Hypothalamus (tissue), 51 donors: ENCODE measurements around the gene RGS2.

Experiments
- DNase-seq, 51 donors: peaks; one replicate each; lab custom pipeline; 2025; lab: John Stamatoyannopoulos, UW

Gene RGS2, protein sequence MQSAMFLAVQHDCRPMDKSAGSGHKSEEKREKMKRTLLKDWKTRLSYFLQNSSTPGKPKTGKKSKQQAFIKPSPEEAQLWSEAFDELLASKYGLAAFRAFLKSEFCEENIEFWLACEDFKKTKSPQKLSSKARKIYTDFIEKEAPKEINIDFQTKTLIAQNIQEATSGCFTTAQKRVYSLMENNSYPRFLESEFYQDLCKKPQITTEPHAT

DNA sequence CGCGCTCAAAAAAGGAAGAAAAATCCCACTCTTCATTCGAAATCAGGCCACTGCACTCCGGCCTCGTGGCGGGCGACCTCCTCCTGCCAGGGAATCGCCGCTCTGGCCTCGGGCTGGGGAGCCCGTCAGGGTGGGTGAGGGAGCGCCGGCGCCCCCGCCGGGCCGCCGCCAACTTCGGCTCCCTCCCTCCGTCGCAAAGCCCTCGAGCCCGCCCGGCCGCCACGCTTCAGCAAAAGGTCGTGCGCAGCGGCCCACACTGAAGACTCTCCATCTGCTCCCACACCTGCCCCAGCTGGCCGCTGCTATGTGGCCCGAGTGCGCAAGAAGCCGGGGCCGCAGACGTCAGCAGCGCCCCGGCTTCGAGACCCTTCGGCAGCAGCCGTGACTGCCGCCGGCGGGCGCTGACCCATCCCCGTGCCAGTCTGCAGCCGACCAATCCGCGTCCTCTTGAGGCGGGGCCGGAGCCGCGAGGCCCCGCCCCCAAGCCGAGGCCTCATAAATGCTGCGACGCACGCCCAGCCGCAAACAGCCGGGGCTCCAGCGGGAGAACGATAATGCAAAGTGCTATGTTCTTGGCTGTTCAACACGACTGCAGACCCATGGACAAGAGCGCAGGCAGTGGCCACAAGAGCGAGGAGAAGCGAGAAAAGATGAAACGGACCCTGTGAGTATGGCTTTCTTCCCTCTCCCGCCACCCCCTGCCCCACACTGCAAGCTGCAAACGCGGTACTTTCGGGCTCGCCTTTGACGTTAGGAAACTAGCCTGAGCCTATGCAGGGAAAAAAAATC lies at the start of gene RGS2:
RGS2 (plus strand) TSS at position 522 of the 789 bp plus-strand sequence; CDS start at position 555, 33 bp downstream.
- peak; percentile 45 to 97 (median 91) for DNase-seq

DNA sequence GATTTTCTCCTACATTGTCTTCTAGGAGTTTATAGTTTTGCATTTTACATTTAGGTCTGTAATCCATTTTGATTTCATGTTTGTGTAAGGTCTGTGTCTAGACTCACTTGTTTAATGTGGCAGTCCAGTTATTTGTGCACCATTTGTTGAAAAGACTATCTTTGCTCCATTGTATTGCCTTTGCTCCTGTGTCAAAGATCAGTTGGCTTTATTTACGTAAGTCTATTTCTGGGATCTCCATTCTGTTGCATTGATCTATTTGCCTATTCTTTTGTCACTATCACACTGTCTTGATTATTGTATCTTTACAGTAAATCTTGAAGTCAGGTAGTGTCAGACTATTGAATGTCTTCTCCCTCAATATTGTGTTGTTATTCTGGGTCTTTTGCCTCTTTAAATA lies 49.7 kb upstream of the RGS2 start:
- no peak for DNase-seq

DNA sequence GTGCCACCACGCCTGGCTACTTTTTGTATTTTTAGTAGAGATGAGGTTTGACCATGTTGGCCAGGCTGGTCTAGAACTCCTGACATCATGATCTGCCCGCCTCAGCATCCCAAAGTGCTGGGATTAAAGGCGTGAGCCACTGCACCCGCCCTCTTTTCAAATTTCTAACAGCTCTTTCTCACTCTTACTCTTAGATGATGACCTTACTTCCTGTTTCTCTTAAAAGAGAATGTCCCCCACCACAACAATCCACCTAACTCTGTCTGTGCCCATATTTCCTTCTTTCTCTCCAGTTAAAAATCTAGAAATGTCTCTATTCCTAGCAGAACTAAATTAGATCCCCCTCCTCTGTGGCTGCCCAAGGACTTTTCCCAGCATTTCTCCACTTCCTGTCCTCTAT lies 46.6 kb upstream of the RGS2 start:
- no peak for DNase-seq

DNA sequence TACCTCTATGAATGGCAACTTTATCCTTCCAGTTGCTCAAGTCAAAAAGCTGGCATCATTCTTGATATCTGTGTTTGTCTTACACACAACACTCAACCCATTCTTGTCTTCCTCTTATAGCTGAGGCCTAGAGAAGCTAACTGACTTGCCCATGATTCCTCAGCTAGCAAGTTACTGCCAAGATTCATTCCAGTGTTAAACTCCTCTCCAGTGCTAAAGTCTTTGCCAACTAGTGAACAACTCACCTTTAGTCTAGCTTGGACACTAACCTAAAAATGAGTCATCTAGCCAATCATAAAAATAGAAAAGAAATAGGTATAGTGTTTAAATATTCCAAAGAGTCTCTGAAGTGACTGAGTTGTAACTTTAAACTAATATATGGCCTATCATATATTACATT lies 45.6 kb upstream of the RGS2 start:
- no peak for DNase-seq

DNA sequence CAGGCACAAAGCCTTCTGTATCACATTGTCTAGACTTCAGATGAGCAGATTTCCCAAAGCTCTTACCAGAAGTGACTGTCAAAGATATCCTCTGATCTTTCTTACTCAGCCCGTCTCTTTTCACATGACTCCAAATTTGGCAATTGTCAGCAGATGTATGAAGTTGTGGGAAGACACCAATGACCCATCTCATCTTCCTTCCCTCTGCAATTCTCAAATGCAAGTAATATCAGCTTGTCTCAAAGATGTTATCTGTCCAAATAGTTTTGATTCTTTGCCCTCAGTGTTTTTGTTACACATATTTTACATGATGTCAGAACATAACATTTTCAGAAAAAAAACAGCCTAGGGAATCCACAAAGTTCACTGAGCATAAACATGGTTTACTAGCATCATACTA lies 45.1 kb upstream of the RGS2 start:
- DNase-seq, result no peak

DNA sequence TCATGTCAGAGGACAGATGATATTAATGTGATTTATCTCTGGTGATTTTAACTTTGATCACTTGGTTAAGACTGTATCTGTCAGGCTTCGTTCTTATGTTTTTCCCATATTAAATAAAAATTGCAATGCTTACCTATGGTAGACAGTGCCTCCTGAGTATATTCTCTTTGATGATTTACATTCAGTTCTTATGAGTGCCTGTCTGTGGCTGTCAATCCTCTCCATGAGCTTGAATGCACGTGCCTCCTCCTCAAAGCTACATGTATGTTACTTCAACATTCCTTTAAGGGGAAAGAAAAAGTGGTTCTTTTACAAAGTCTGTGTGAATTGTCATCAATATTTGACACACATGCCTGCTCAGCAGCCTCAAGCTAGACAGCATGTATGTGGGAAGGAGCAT lies 44.2 kb upstream of the RGS2 start:
- DNase-seq, result no peak

DNA sequence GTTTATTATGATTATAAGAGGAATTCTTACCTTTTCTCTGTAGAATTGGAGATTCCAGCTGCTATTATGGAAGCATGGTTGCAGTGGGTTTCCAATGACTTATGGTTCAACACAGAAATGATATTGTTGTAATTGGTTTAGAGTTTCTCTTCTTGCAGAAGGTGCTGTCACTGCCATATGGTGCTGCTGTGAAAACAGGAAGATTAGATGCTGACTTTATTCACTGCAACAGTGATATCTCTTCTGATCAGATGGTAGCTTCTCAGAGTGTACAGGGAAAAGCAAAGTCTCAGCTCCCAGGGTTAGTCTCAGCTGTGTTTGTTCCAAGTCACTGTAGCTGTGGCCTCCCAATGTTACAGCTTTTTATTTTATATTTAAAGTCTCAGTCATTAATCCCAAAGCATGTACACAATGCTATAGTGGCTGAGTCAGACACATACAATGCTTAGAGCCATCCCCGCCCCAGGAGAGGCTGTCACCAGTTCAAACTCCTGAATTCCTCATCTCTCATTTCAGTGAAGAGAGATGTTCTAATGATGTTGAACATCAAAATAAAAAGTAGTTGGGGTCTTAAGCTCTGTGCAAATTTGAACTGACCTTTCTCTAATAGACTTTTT lies 42.7 kb upstream of the RGS2 start:
- DNase-seq, result no peak

DNA sequence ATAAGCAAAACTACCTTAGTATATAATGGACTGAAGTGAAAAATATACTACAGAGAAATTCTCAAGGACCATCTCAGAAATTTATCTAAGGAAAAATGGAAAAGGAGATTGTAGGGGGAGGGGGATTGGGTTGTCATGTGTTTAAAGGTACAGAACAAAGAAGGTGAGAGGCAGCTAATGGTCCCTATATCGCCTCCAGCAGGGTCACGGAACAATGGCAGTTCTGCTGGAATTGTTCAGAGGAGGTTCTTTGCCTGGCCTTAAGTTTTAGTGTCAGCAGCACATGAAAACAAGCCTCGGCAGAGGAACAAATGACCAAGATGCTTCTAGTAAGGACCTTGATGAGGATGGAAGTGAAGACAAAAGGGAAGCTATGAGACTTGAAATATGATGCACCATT lies 42.0 kb upstream of the RGS2 start:
- DNase-seq, result no peak

DNA sequence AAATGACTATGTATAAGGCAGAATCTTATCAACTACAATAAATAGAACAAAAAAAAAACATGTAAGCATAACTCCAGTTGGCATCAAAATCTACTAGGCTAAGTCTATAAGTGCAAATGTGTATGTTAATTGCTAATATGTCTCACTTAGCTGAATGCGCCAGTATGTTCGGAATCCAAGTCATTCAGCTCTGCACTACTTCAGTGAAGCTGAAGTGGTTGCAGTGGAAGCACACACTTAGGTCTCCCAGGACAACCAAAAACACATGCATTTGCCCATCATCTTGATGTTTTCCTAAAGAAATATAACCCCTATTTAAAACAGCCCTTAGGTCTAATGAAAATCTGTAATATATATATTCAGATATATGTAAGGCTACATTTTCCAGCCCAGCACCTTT lies 41.0 kb upstream of the RGS2 start:
- DNase-seq, result no peak

DNA sequence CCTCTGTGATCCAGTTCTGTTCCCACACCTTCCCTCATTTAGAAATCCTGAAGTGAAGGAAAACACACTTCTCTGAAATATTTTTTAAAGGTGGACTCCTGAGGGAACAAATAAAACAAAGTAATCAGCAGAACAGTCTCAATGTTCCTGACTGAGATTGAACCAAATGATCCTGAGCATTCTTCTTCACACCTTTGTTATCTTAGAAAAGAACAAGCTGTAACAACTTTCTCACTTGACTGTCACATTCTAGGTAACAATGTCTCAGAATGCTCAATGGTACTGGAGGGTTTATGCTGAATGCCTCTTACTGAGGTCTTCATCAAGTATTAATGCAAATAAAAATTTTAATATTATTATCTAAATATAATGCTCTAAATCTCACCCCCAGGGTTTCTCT lies 40.4 kb upstream of the RGS2 start:
- no peak for DNase-seq

DNA sequence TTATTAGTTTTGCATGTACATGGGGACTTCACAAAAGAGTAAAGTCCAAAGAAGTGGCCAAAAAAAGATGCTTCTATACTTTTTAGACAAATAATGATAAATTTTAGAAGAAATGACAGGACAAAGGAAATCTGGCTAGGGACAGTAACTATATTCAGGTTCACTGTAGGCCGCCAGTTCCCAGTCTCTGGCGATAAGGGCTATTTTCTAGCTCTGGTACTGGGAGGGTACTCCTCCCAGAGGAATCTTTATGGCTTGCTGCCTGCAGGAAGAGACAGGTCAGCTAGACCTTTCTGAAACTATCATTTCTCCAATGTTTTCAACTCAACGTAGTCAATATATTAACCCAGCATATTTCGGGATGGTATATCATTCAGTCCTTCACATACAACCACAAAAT lies 37.5 kb upstream of the RGS2 start:
- no peak for DNase-seq

DNA sequence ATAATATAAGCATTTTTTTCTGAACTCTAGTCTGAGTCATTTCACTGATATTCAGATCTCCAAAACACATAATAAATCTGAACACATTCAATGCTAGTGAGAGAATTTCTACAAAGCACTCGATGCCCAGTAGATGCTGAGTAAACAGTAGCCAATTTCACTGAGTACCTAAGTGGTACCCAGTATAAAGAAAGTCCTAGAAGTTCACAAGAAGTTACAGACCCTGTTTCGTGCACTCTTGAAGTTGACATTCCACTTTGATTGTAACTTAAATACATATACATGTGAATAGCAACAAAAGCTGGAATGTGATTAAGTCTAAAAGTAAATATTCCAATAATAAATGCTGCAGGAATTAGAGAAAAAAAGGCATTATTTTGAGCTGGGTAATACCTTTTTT lies 33.2 kb upstream of the RGS2 start:
- no peak for DNase-seq

DNA sequence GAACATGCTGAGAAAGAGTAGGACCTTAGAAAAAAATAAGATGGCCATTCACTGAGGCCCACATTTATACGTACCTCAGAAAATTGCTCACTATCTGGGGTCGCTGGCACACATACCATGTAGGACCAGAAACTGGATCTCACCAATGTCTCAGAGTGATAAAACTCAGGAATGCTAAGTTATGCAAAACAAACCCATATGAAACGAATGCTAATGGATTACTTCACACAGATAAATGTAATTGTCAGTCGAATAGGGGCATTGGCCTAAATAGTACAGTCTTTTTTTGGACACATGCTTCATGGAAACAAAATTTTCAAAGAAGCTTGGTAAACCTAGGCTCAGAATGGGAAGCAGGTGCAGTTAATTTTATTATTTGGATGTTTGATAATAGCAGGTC lies 32.6 kb upstream of the RGS2 start:
- no peak for DNase-seq

DNA sequence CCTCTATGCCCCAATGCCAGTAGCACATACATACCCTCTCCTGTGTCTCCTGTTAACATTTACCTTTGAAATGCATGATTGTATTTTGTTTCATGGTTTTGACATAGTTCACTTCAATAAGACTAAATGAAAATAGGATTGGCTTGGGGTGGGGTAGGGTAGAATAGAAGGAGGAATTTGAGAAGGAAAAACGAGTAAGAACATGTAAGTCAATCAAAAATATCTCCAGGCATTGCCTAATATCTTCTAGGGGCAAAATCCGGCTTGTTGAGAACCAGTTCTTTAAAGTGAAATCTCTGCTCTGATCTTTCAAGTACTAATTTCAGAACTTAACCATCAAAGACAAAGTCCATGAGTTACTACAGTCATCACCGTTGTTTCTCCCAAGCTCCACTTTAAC lies 31.8 kb upstream of the RGS2 start:
- DNase-seq, result no peak

DNA sequence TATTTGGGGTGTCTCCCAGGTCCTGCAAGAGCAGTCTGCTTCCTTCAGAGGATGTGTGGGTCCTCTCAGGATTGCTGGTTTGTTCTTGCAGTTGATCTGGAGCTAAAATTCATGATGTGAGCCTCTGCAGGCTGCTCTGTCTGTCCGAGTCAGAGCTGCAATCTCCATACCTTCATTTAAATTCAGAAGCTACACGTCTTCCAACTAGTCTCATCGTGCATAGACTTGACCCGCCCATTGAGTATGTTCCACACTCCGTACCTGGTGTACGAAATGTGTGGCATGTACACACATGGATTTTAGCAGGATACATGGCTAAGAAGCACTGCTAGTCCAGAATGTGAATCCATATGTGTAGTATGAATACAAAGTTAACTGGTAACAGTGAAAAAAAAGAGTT lies 25.0 kb upstream of the RGS2 start:
- DNase-seq, result no peak

DNA sequence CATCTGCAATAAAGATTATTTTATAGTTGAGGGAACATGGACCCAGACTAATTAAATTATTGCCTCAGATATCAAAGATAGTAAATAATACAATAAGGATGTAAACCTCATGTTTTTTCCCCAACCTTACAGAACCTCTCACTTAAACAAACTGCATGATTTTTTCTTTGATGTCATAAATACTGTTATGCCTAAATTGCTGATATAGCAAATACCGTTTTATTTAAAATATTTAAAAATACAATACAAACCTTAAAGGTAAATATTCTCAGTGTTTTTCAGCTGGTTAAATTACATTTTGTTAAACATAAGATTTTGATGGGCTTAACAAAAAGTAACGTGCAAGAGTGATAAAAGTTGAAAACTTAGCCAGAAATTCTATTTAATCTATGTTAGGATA lies 24.4 kb upstream of the RGS2 start:
- no peak for DNase-seq

DNA sequence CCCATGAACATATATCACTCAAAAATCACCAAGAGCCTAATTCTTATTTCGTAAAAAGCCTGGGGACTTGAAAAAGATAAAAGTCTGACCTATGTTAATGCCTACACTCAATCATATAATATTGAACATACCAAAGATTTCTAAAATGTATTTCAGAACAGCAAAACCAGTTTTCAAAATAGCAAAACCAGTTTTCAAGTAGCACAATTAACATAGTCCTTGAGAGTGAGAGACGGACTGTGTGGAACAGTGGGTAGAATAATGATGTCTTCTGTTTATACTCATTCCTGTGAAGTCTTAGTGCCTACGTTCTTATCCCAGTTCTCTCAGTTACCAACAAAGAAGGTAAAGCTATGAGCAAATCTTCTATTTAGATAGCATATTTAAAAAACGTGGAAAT lies 22.3 kb upstream of the RGS2 start:
- DNase-seq, result no peak

DNA sequence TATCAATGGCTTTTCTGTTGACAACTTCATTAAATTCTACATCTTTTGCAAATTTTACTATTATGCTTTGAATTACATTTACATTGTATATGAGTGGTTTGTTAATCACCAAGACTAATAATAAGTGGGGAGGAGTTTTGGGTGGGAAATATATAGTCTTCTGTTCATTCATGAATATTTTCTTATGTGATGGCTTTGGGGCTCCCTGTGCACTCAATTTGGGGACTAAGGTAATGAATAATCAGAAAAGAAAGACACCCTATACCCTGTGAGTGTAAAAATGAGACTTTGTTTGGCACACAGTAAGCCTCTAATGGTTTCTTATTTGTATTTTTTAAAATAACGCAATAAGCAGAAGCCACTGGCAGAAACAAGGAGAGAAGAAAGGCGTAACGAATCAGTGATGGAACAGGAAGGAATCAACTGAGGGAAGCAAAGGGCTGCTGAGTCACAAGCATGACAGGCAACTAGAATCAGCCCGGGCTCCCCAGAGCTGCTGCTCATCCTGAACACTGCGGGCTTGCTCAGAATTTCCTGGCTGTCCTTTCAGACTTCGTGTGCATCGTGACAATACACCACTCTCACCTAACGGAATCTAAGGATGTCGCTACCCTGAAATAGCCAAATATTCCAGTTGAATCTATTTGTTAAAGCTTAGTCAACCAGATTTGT lies 20.8 kb upstream of the RGS2 start:
- peak in 19 of 51 donors; percentile 3 to 56 (median 14) for DNase-seq

DNA sequence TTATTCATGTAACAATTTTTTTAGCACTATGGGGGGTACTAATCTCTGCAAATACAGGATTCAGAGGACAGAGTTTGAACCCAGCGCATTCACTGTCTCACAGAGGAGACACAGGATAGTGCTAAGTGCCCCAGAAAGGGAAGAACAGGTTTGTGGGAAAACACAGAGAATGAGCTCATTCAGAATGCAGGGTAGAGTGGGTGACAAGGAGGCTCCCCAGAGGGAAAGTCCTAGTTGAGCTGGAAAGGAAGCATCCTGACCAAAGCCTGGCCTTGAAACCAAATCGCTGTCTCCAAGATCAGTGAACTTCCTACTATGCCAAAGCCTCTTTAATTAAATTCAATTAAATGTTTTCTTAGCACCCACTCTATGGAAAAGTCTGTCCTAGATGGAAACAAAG lies 19.0 kb upstream of the RGS2 start:
- no peak for DNase-seq

DNA sequence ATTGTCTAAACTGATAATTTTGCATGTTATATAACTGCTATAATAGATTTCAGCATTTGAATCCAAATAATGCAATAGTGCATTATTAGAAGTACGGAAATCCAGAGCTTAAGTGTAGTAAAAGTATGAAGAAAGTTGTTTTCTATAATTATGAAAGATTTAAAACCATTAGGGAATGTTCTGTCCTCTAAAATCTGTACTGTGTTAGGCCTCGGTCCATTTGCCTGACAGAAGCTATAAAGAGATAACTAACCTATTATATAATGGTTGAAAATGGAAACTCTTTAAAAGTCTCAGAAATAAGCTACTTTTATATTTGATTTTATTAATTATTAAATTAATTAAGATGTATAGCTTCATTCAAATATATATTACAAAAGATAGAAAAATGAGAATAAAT lies 16.2 kb upstream of the RGS2 start:
- no peak for DNase-seq

DNA sequence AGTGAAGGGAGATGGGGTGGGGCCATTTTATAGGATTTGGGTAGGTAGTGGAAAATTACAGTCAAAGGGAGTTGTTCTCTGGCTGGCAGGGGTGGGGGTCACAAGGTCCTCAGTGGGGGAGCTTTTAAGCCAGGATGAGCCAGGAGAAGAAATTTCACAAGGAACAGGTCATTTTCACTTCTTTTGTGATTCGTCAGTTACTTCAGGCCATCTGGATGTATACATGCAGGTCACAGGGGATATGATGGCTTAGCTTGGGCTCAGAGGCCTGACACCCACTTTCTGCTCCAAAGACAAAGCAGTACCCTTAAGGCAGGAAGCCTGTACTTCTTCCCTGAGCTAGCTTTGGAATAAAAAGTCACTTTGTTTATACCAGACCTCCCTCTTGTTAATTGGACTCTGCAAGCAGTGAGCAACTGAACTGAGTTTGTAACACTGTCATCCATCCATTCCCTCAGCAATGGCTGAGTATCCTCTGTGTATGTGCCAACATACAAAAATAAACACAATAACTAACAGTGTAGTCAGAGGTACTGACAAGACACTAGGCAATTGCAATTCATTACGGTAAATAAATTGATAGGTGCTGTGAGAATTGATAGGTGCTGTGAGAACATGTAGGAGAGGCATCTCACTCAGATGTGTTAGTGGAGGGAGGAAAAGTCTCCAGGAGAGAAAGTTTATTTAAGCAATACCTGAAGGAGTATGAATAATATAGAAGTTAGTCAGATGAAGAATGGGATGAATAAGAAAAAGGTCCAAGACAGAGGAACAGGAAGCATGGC lies 14.7 kb upstream of the RGS2 start:
- DNase-seq, result no peak
